H9 (cell line): ENCODE data around the gene HECW1. TPM values are rescaled to one million over a fixed set of nuclear protein-coding genes. Genes with fewer than 3 reads are reported as not detected.

ENCODE experiments used
- DNase-seq: peaks from one replicate; pipeline ENCODE4 v3.0.0-alpha.2; 2017
- H2AFZ ChIP-seq: one replicate; pipeline ENCODE4 v1.6.1; 2013; ENCODE audit warnings: mild to moderate bottlenecking, low read length, control low read depth, moderate library complexity
- H2AK5ac ChIP-seq: 2 replicates; pipeline ENCODE4 v1.6.1; 2013; ENCODE audit warnings: low read length, control low read depth, mixed read lengths; ENCODE audit not compliant: insufficient read length
- H2BK120ac ChIP-seq: one replicate; pipeline ENCODE4 v1.6.1; 2013; ENCODE audit warnings: low read depth, mild to moderate bottlenecking, low read length, control low read depth, inconsistent platforms; ENCODE audit not compliant: poor library complexity, severe bottlenecking
- H2BK12ac ChIP-seq: 2 replicates; pipeline ENCODE4 v1.6.1; 2013; ENCODE audit warnings: low read length, control low read depth, mixed read lengths, low read depth; ENCODE audit not compliant: insufficient read length
- H2BK15ac ChIP-seq: 2 replicates; pipeline ENCODE4 v1.6.1; 2013; ENCODE audit warnings: low read depth, low read length, control low read depth
- H2BK20ac ChIP-seq: one replicate; pipeline ENCODE4 v1.6.1; 2013; ENCODE audit warnings: low read depth, mild to moderate bottlenecking, low read length, control low read depth, inconsistent platforms; ENCODE audit not compliant: poor library complexity, severe bottlenecking
- H2BK5ac ChIP-seq: 2 replicates; pipeline ENCODE4 v1.6.1; 2013; ENCODE audit warnings: low read length, control low read depth, mixed read lengths; ENCODE audit not compliant: insufficient read length
- H3K14ac ChIP-seq: 2 replicates; pipeline ENCODE4 v1.6.1; 2013; ENCODE audit warnings: low read length, control low read depth; ENCODE audit not compliant: insufficient read depth
- H3K18ac ChIP-seq: 2 replicates; pipeline ENCODE4 v1.6.1; 2013; ENCODE audit warnings: low read depth, mild to moderate bottlenecking, mixed read lengths, low read length, control low read depth; ENCODE audit not compliant: insufficient read length
- H3K23ac ChIP-seq: 2 replicates; pipeline ENCODE4 v1.6.1; 2013; ENCODE audit warnings: low read length, control low read depth, mixed read lengths, low read depth; ENCODE audit not compliant: insufficient read length
- H3K23me2 ChIP-seq: 2 replicates; pipeline ENCODE4 v1.6.1; 2013; ENCODE audit warnings: low read depth, mild to moderate bottlenecking, mixed read lengths, low read length, control low read depth; ENCODE audit not compliant: insufficient read length, poor library complexity, severe bottlenecking
- H3K27ac ChIP-seq: 2 replicates; pipeline ENCODE4 v1.5.1; 2013; ENCODE audit warnings: low read length, control low read depth, mixed read lengths, low read depth; ENCODE audit not compliant: insufficient read length
- H3K27me3 ChIP-seq: 2 replicates; pipeline ENCODE4 v1.6.1; 2013; ENCODE audit warnings: low read length, control low read depth, inconsistent platforms; ENCODE audit not compliant: insufficient read depth
- H3K4ac ChIP-seq: 2 replicates; pipeline ENCODE4 v1.6.1; 2013; ENCODE audit warnings: low read depth, mild to moderate bottlenecking, control low read depth, inconsistent platforms, low read length, moderate library complexity
- H3K4me1 ChIP-seq: 2 replicates; pipeline ENCODE4 v1.6.1; 2013; ENCODE audit warnings: low read length, control low read depth, inconsistent platforms; ENCODE audit not compliant: insufficient read depth
- H3K4me2 ChIP-seq: 2 replicates; pipeline ENCODE4 v1.6.1; 2013; ENCODE audit warnings: low read length, control low read depth, mixed read lengths; ENCODE audit not compliant: insufficient read length, insufficient read depth
- H3K56ac ChIP-seq: 2 replicates; pipeline ENCODE4 v1.6.1; 2013; ENCODE audit warnings: low read depth, mild to moderate bottlenecking, mixed read lengths, low read length, control low read depth; ENCODE audit not compliant: insufficient read length
- H3K79me1 ChIP-seq: 2 replicates; pipeline ENCODE4 v1.6.1; 2013; ENCODE audit warnings: low read depth, mild to moderate bottlenecking, moderate library complexity, low read length, control low read depth, inconsistent platforms; ENCODE audit not compliant: insufficient read depth, poor library complexity, severe bottlenecking
- H3K79me2 ChIP-seq: 2 replicates; pipeline ENCODE4 v1.6.1; 2013; ENCODE audit warnings: low read length, control low read depth, inconsistent platforms; ENCODE audit not compliant: insufficient read depth
- H3K9ac ChIP-seq: 2 replicates; pipeline ENCODE4 v1.6.1; 2013; ENCODE audit warnings: low read length, control low read depth, mixed read lengths; ENCODE audit not compliant: insufficient read length; ENCODE audit errors: extremely low read depth
- H3K9me3 ChIP-seq: one replicate; pipeline ENCODE4 v1.6.1; 2013; ENCODE audit warnings: low read depth, low read length, inconsistent platforms; ENCODE audit not compliant: control insufficient read depth
- H3T11ph ChIP-seq: one replicate; pipeline ENCODE4 v1.6.1; 2013; ENCODE audit warnings: mild to moderate bottlenecking, low read length, control low read depth, inconsistent platforms
- H4K20me1 ChIP-seq: one replicate; pipeline ENCODE4 v1.6.1; 2013; ENCODE audit not compliant: control insufficient read depth, insufficient read length, insufficient read depth
- H4K5ac ChIP-seq: 2 replicates; pipeline ENCODE4 v1.6.1; 2013; ENCODE audit warnings: low read depth, mild to moderate bottlenecking, mixed read lengths, low read length, control low read depth; ENCODE audit not compliant: insufficient read length
- H4K8ac ChIP-seq: replicated peaks from 2 replicates; pipeline ENCODE4 v1.6.1; 2013; ENCODE audit warnings: low read length, control low read depth, mixed read lengths, low read depth; ENCODE audit not compliant: insufficient read length
- H4K91ac ChIP-seq: 2 replicates; pipeline ENCODE4 v1.6.1; 2013; ENCODE audit warnings: low read depth, mild to moderate bottlenecking, moderate library complexity, mixed read lengths, low read length, control low read depth; ENCODE audit not compliant: insufficient read length
- H3K27ac Mint-ChIP-seq, 3 experiments: 2 replicates in 2 of 3; 3 replicates in 1 of 3; pipeline ENCODE4 v1.8.0; 2020 to 2021; ENCODE audit warnings: mixed read lengths in 3 of 3, mild to moderate bottlenecking in 1 of 3, moderate library complexity in 1 of 3
- H3K27me3 Mint-ChIP-seq: 2 replicates; pipeline ENCODE4 v1.8.0; 2021; ENCODE audit warnings: low read depth, mild to moderate bottlenecking, moderate library complexity, mixed read lengths
- H3K36me3 Mint-ChIP-seq, 3 experiments: 2 replicates in 2 of 3; 3 replicates in 1 of 3; pipeline ENCODE4 v1.8.0; 2020 to 2021; ENCODE audit warnings: low read depth in 3 of 3, mixed read lengths in 3 of 3; ENCODE audit not compliant: insufficient read depth in 1 of 3
- H3K4me1 Mint-ChIP-seq, 2 experiments: 2 replicates each; pipeline ENCODE4 v1.8.0; 2020; ENCODE audit warnings: mixed read lengths in 2 of 2
- H3K4me3 Mint-ChIP-seq, 2 experiments: 2 replicates in 1 of 2; 3 replicates in 1 of 2; pipeline ENCODE4 v1.8.0; 2020 to 2021; ENCODE audit warnings: mild to moderate bottlenecking in 2 of 2, mixed read lengths in 2 of 2, moderate library complexity in 1 of 2
- H3K9me3 Mint-ChIP-seq, 2 experiments: 2 replicates in 1 of 2; 3 replicates in 1 of 2; pipeline ENCODE4 v1.8.0; 2020; ENCODE audit warnings: mild to moderate bottlenecking in 2 of 2, mixed read lengths in 2 of 2, moderate library complexity in 1 of 2
- WGBS: extraction: QIAGEN DNeasy Blood & Tissue Kit; methylation state at CpG from one replicate; pipeline ENCODE4 v1.1.7; 2013; ENCODE audit warnings: missing lambda C conversion rate, low lambda C conversion rate, mixed read lengths; ENCODE audit not compliant: insufficient read length; ENCODE audit errors: extremely low coverage; 5-methylcytosine and 5-hydroxymethylcytosine counted together
- total RNA-seq: library from RNA; stranded (reverse); gene quantifications from 2 replicates; pipeline ENCODE4 v1.2.1, GENCODE V29; 2021
- TF ChIP-seq, protein P1 (sequence below): fragments of 200-600 bp; sonication (generic); conservative IDR thresholded peaks from 3 replicates; pipeline ENCODE4 v1.8.0; 2021; ENCODE audit warnings: antibody characterized with exemption, mild to moderate bottlenecking

HECW1 gene
- total RNA-seq, 1 experiment from 2014 or later, result 5.0 TPM

DNA sequence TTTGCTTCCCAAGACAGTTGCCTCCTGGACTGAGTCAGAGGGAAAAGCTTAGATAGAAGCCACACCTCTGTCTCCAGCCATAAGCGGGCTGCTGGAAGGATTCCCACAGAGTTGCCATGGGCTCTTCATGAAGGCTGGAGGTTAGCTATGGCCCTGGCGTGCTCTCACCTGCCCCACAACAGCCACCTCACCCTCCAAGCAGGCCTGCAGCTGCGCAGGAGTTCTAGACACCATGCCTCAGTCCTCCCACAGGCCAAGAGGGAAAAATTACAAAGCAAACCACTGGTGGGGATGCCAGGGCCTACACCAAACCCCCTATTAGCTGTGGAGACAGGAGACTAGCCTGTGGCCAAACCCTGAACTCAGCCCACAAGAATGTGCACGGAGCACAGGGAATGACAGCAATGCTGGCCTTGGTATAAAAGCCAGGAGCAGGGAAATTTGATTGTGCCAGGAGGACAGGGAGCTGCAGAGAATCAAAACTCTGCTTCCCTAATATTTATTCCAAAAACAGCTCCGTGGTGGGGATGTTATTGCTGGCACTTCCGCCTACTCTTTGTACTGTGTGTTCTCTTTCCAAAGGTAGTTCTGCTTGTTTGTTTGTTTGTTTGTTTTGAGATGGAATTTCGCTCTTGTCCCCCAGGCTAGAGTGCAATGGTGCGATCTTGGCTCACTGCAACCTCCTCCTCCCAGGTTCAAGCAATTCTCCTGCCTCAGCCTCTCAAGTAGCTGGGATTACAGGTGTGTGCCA, 410.1 kb downstream of the HECW1 start:
- Histone ChIP-seq H2BK5ac (no peak overlapping the region), H3K23ac (no peak overlapping the region), H4K8ac (no peak overlapping the region), H3K9me3 (no peaks in the 10 kb centered on the region), H3K79me1 (no peaks in the 10 kb centered on the region), H3K79me2 (no peaks in the 10 kb centered on the region), H3K4me2 (no peak overlapping the region), H2BK12ac (no peak overlapping the region), H4K5ac (no peak overlapping the region), H3K4me1 (no peaks in the 10 kb centered on the region; the same call in 1 of the 2 replicates), H2BK20ac (no peak overlapping the region), H3K27ac (no peak overlapping the region), H3K56ac (no peak overlapping the region), H3T11ph (no peak overlapping the region), H3K14ac (no peak overlapping the region), H3K4ac (no peak overlapping the region), H4K20me1 (no peaks in the 10 kb centered on the region), H4K91ac (no peak overlapping the region), H3K18ac (peak overlapping the region; percentile 58), H2BK15ac (no peak overlapping the region), H3K27me3 (no peaks in the 10 kb centered on the region), H3K23me2 (no peaks in the 10 kb centered on the region), H2AFZ (no peak overlapping the region), H3K9ac (no peak overlapping the region), H2BK120ac (no peak overlapping the region), H2AK5ac (no peak overlapping the region)
- WGBS, result no CpG with 5 or more reads among the region's 8 CpGs
- Mint-ChIP-seq H3K4me3 (no peak overlapping the region), H3K4me1 (peaks cover under 1 to 7% of the 10 kb centered on the region in 2 experiments), H3K9me3 (no peaks in the 10 kb centered on the region), H3K36me3 (no peaks in the 10 kb centered on the region; a peak in 1 of 7 replicates), H3K27ac (no peak overlapping the region; a peak in 1 of 7 replicates), H3K27me3 (no peaks in the 10 kb centered on the region)
- TF ChIP-seq, protein P1, sequence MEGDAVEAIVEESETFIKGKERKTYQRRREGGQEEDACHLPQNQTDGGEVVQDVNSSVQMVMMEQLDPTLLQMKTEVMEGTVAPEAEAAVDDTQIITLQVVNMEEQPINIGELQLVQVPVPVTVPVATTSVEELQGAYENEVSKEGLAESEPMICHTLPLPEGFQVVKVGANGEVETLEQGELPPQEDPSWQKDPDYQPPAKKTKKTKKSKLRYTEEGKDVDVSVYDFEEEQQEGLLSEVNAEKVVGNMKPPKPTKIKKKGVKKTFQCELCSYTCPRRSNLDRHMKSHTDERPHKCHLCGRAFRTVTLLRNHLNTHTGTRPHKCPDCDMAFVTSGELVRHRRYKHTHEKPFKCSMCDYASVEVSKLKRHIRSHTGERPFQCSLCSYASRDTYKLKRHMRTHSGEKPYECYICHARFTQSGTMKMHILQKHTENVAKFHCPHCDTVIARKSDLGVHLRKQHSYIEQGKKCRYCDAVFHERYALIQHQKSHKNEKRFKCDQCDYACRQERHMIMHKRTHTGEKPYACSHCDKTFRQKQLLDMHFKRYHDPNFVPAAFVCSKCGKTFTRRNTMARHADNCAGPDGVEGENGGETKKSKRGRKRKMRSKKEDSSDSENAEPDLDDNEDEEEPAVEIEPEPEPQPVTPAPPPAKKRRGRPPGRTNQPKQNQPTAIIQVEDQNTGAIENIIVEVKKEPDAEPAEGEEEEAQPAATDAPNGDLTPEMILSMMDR, result no peak
- DNase-seq, result no peak
